Breast epithelium (tissue), 4 donors: ENCODE data around the gene TMEM242. TPM values are rescaled to one million over a fixed set of nuclear protein-coding genes. Genes with fewer than 3 reads are reported as not detected.
A peak's percentile ranks its signal among the peaks of the same experiment; 100 is the strongest.

ENCODE experiments used
- DNase-seq, 2 donors: peaks; one replicate each; pipeline ENCODE4 v3.0.0-alpha.2; 2019; ENCODE audit warnings: low spot score in 2 of 2
- H3K27ac ChIP-seq, 2 donors: fragments of 200-600 bp; sonication (generic) in 1 of 2; one replicate each; pipeline ENCODE4 v1.5.1; 2016 to 2019; ENCODE audit warnings: mild to moderate bottlenecking in 1 of 2
- H3K27me3 ChIP-seq, 2 donors: fragments of 200-600 bp; sonication (generic) in 1 of 2; one replicate each; pipeline versions ENCODE4 v1.5.1 to v1.6.0; 2017 to 2019; ENCODE audit warnings: control low read depth in 1 of 2, mild to moderate bottlenecking in 1 of 2
- H3K36me3 ChIP-seq: fragments of 200-600 bp; one replicate; pipeline ENCODE4 v1.5.1; 2019
- H3K4me1 ChIP-seq, 2 donors: fragments of 200-600 bp; sonication (generic); one replicate each; pipeline ENCODE4 v1.5.1; 2016 to 2019; ENCODE audit warnings: control low read depth in 1 of 2
- H3K4me3 ChIP-seq, 3 donors: fragments of 200-600 bp; sonication (generic); 1 replicate in 2 of 3; 2 replicates in 1 of 3; pipeline ENCODE4 v1.5.1; 2016 to 2019; ENCODE audit warnings: mild to moderate bottlenecking in 3 of 3, moderate library complexity in 2 of 3
- H3K9me3 ChIP-seq, 2 donors: fragments of 200-600 bp; sonication (generic) in 1 of 2; one replicate each; pipeline ENCODE4 v1.5.1; 2016 to 2019; ENCODE audit warnings: control low read depth in 1 of 2
- CTCF ChIP-seq, 3 donors: fragments of 450-650 bp; IDR thresholded peaks; one replicate each; pipeline ENCODE4 v1.5.1; 2016 to 2017; ENCODE audit warnings: antibody characterized with exemption in 3 of 3, mild to moderate bottlenecking in 3 of 3, moderate library complexity in 3 of 3
- POLR2A ChIP-seq: fragments of 450-650 bp; IDR thresholded peaks from one replicate; pipeline ENCODE4 v1.6.1; 2016; ENCODE audit warnings: antibody characterized with exemption, mild to moderate bottlenecking, moderate library complexity
- POLR2AphosphoS5 ChIP-seq, 3 donors: sonication (generic); formaldehyde crosslinking; IDR thresholded peaks; one replicate each; pipeline ENCODE4 v1.6.1; 2017; ENCODE audit warnings: antibody characterized with exemption in 3 of 3
- intact Hi-C: fragments of 100-400 bp; cut with DNase I; formaldehyde crosslinking; loops from one replicate; pipeline ENCODE4 v1.15.1; 2023; ENCODE audit warnings: low total_unique reads
- total RNA-seq, 3 donors: library from RNA; depleted of rRNA; stranded (reverse); fragments of >200 nt; gene quantifications; one replicate each; pipeline ENCODE4 v1.1.0, GENCODE V29; 2016

TMEM242 gene
- total RNA-seq, 3 donors from 2014 or later = 5.3 to 7.9 (median 7.3) TPM

GRCh38 chr6:157245436-157245835, 77.9 kb downstream of the TMEM242 start:
- Histone ChIP-seq H3K36me3 (no peaks in the 10 kb centered on the region), H3K27me3 (no peaks in the 10 kb centered on the region), H3K27ac (peak overlapping the region; percentile 57 to 85), H3K4me3 (no peak overlapping the region), H3K9me3 (no peaks in the 10 kb centered on the region), H3K4me1 (no peaks in the 10 kb centered on the region)
- DNase-seq = no peak
- intact Hi-C loops = no loop called here
- TF ChIP-seq POLR2A = no peak
- no peak for TF ChIP-seq POLR2AphosphoS5 (IDR thresholded peaks at IDR 0.05)
- TF ChIP-seq CTCF (IDR thresholded peaks at IDR 0.05) = no peak

- intact Hi-C loops = no loop called here
- peak overlapping the region; percentile 38 to 82 for H3K27ac ChIP-seq
- no peaks in the 10 kb centered on the region for H3K4me1 ChIP-seq
- no peaks in the 10 kb centered on the region for H3K36me3 ChIP-seq
- no peaks in the 10 kb centered on the region for H3K27me3 ChIP-seq
- no peaks in the 10 kb centered on the region for H3K9me3 ChIP-seq
- H3K4me3 ChIP-seq = no peak overlapping the region
- TF ChIP-seq POLR2A (no peak), CTCF (IDR thresholded peaks at IDR 0.05) (no peak), POLR2AphosphoS5 (IDR thresholded peaks at IDR 0.05) (no peak)
- no peak for DNase-seq
Measured at GRCh38 chr6:157244780-157245179, 78.5 kb downstream of the TMEM242 start.

GRCh38 chr6:157244175-157244574, 79.1 kb downstream of the TMEM242 start:
- intact Hi-C loops = no loop called here
- Histone ChIP-seq H3K27me3 (no peaks in the 10 kb centered on the region), H3K4me1 (no peaks in the 10 kb centered on the region), H3K4me3 (no peak overlapping the region), H3K36me3 (no peaks in the 10 kb centered on the region), H3K27ac (peak overlapping the region; percentile 82 to 88), H3K9me3 (no peaks in the 10 kb centered on the region)
- no peak for DNase-seq
- TF ChIP-seq POLR2A (no peak), POLR2AphosphoS5 (IDR thresholded peaks at IDR 0.05) (peak in 1 of 3 donors; percentile 43), CTCF (IDR thresholded peaks at IDR 0.05) (no peak)

- Histone ChIP-seq H3K4me1 (no peaks in the 10 kb centered on the region), H3K36me3 (no peaks in the 10 kb centered on the region), H3K4me3 (no peak overlapping the region), H3K27me3 (no peaks in the 10 kb centered on the region), H3K9me3 (no peaks in the 10 kb centered on the region), H3K27ac (peak overlapping the region; percentile 82 to 88)
- intact Hi-C loops = no loop called here
- no peak for DNase-seq
- no peak for TF ChIP-seq CTCF (IDR thresholded peaks at IDR 0.05)
- TF ChIP-seq POLR2A = no peak
- TF ChIP-seq POLR2AphosphoS5 (IDR thresholded peaks at IDR 0.05) = no peak
Measured at GRCh38 chr6:157242791-157243190, 80.5 kb downstream of the TMEM242 start.

GRCh38 chr6:157240960-157241311, 82.4 kb downstream of the TMEM242 start:
- peaks cover 0 to 4% of the 10 kb centered on the region in 2 donors for H3K4me1 ChIP-seq
- H3K27me3 ChIP-seq = no peaks in the 10 kb centered on the region
- TF ChIP-seq CTCF (IDR thresholded peaks at IDR 0.05) (no peak), POLR2A (no peak), POLR2AphosphoS5 (IDR thresholded peaks at IDR 0.05) (no peak)
- H3K4me3 ChIP-seq = peak overlapping the region in 1 of 3 donors; percentile 52
- DNase-seq = no peak
- no peaks in the 10 kb centered on the region for H3K9me3 ChIP-seq
- H3K36me3 ChIP-seq = no peaks in the 10 kb centered on the region
- peak overlapping the region; percentile 82 to 88 for H3K27ac ChIP-seq
- intact Hi-C loops = no loop called here
